ENCODE results near the gene CFAP61.

- TF ChIP-seq POLR2A (IDR thresholded peaks at IDR 0.05), result no peak
- no peak for TF ChIP-seq CTCF (IDR thresholded peaks at IDR 0.05)
- TF ChIP-seq POLR2AphosphoS5 (IDR thresholded peaks at IDR 0.05), result no peak
- TF ChIP-seq EP300 (IDR thresholded peaks at IDR 0.05), result no peak
Measured at GRCh38 chr20:20367575-20368417, 315.5 kb downstream of the CFAP61 start, which contains the start of gene INSM1.
